Uterus (tissue), 2 donors: ENCODE data around the gene KRTAP2-3.

Experiments used
- POLR2A ChIP-seq, 2 donors: fragments of 450-650 bp; IDR thresholded peaks; one replicate each; pipeline ENCODE4 v1.6.1; 2016; ENCODE audit warnings: antibody characterized with exemption in 2 of 2, mild to moderate bottlenecking in 1 of 2, moderate library complexity in 1 of 2
- TF ChIP-seq, protein P1 (sequence below), 4 experiments: fragments of 200-600 bp in 2 of 4; fragments of 450-650 bp in 2 of 4; sonication (generic) in 2 of 4; IDR thresholded peaks; one replicate each; pipeline ENCODE4 v1.5.1; 2016 to 2019; ENCODE audit warnings: antibody characterized with exemption in 4 of 4, mild to moderate bottlenecking in 2 of 4, moderate library complexity in 1 of 4

DNA sequence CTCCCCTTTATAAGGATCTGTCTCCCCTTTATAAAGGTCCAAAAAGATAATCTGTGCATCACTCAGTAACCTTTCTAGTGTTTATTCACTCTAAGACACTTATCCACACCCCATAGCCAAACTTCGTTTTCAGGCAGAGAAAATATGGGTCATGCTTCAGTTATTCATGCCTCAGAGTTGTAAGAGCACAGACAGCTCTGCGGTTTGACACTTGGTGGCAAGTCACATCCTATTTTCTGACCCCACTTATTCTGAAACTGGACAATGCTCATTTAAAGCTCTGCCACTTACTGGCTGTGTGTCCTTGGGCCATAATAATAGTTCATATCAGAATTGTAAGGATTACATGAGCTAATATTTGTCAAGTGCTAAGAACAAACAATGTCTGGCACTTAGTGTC is 10.8 kb downstream of the KRTAP2-3 start:
- TF ChIP-seq, protein P1, sequence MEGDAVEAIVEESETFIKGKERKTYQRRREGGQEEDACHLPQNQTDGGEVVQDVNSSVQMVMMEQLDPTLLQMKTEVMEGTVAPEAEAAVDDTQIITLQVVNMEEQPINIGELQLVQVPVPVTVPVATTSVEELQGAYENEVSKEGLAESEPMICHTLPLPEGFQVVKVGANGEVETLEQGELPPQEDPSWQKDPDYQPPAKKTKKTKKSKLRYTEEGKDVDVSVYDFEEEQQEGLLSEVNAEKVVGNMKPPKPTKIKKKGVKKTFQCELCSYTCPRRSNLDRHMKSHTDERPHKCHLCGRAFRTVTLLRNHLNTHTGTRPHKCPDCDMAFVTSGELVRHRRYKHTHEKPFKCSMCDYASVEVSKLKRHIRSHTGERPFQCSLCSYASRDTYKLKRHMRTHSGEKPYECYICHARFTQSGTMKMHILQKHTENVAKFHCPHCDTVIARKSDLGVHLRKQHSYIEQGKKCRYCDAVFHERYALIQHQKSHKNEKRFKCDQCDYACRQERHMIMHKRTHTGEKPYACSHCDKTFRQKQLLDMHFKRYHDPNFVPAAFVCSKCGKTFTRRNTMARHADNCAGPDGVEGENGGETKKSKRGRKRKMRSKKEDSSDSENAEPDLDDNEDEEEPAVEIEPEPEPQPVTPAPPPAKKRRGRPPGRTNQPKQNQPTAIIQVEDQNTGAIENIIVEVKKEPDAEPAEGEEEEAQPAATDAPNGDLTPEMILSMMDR (IDR thresholded peaks at IDR 0.05), result no peak
- TF ChIP-seq POLR2A (IDR thresholded peaks at IDR 0.05), result no peak
